ENCODE results near the gene CIDEC. TPM values are rescaled to one million over a fixed set of nuclear protein-coding genes. Genes with fewer than 3 reads are reported as not detected.
A peak's percentile ranks its signal among the peaks of the same experiment; 100 is the strongest.

The CIDEC gene, protein sequence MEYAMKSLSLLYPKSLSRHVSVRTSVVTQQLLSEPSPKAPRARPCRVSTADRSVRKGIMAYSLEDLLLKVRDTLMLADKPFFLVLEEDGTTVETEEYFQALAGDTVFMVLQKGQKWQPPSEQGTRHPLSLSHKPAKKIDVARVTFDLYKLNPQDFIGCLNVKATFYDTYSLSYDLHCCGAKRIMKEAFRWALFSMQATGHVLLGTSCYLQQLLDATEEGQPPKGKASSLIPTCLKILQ
- total RNA-seq (2013) = not detected
- polyA plus RNA-seq (under 1 TPM in 1 of 3 donors, not detected in 2; 0.08 TPM), polyA minus RNA-seq (not detected in 2 replicates), total RNA-seq (0 to 1.4 (median 0) reads per million in 11 experiments)

GRCh38 chr3:9879830-9880549 is at the start of gene CIDEC:
Gene CIDEC, minus strand, starts transcription at chr3:9880253. Its CDS starts 1,767 bp downstream, at chr3:9878486.
- H3K4me1 Mint-ChIP-seq = no peaks in the 10 kb centered on the region
- H3K36me3 Mint-ChIP-seq = no peaks in the 10 kb centered on the region
- Histone ChIP-seq H2AFZ (ENCODE audit: insufficient read depth, low read depth, low read length, poor library complexity, severe bottlenecking) (no peak within 1 kb of the TSS), H3K9me3 (replicated peaks in 1 of 2; ENCODE audit: control insufficient read depth in 1 of 2, insufficient read depth in 1 of 2, low read length in 2 of 2) (no peaks in the 10 kb centered on the region), H3K4me2 (replicated peaks; ENCODE audit: extremely low read depth, low read length, poor library complexity, severe bottlenecking) (no peak within 1 kb of the TSS), H3K27ac (ENCODE audit: low read depth in 1 of 2, low read length in 2 of 2) (no peak within 1 kb of the TSS), H3K9ac (ENCODE audit: insufficient read depth, low read length, poor library complexity, severe bottlenecking) (no peak within 1 kb of the TSS), H3K27me3 (ENCODE audit: control insufficient read depth in 2 of 2, insufficient read depth in 2 of 2, low read length in 2 of 2) (no peaks in the 10 kb centered on the region), H3K79me2 (ENCODE audit: insufficient read depth, low read length) (no peaks in the 10 kb centered on the region), H3K4me1 (ENCODE audit: control insufficient read depth in 1 of 2, insufficient read depth in 2 of 2, low read length in 2 of 2) (no peaks in the 10 kb centered on the region), H3K36me3 (replicated peaks in 1 of 2; ENCODE audit: control insufficient read depth in 1 of 2, insufficient read depth in 2 of 2, low read length in 2 of 2) (no peaks in the 10 kb centered on the region), H3K4me3 (replicated peaks in 1 of 3; ENCODE audit: low read depth in 2 of 3, low read length in 3 of 3) (no peak within 1 kb of the TSS), H4K20me1 (ENCODE audit: insufficient read depth, low read length) (no peaks in the 10 kb centered on the region)
- no peak for DNase-seq
- H3K4me3 Mint-ChIP-seq = peak within 1 kb of the TSS in 1 of 2 donors; percentile 31
- TF ChIP-seq CTCF (IDR thresholded peaks at IDR 0.05) = no peak
- 84% methylated on average over 5 of the region's 7 CpGs for WGBS (ENCODE audit: insufficient coverage)
- intact Hi-C loops (cut with micrococcal nuclease) = no loop called here
- H3K9me3 Mint-ChIP-seq = peaks cover 0 to 3% (median 0%) of the 10 kb centered on the region in 7 donors
- H3K27me3 Mint-ChIP-seq (ENCODE audit: low read depth in 3 of 3) = peaks cover 2 to 3% (median 3%) of the 10 kb centered on the region in 3 donors
- H3K27ac Mint-ChIP-seq = no peak within 1 kb of the TSS

DNA sequence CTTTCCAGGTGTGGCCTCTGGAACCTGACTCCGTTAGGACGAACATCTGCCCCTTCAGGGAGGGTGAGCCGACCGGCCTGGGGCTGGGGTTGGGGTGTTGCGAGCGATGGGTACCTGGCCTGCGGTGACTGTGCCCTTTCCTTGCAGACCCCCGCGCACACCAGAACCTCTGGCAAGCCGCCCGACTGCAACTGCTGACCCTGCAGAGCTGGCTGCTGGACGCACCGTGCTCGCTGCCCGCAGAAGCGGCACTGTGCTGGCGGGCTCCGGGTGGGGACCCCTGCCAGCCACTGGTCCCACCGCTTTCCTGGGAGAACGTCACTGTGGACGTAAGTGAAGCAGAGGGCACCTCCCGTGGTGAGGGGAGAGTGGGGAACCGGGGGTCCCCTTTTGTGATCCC is 48.1 kb upstream of the CIDEC start:
- no peaks in the 10 kb centered on the region for H3K9me3 Mint-ChIP-seq
- no peaks in the 10 kb centered on the region for H3K27me3 ChIP-seq (ENCODE audit: control insufficient read depth in 2 of 2, insufficient read depth in 2 of 2, low read length in 2 of 2)
- H3K4me2 ChIP-seq (replicated peaks; ENCODE audit: extremely low read depth, low read length, poor library complexity, severe bottlenecking) = no peak overlapping the region
- no peaks in the 10 kb centered on the region for H4K20me1 ChIP-seq (ENCODE audit: insufficient read depth, low read length)
- H3K4me3 ChIP-seq (replicated peaks in 1 of 3; ENCODE audit: low read depth in 2 of 3, low read length in 3 of 3) = no peak overlapping the region
- H3K4me1 Mint-ChIP-seq = peaks cover 9% of the 10 kb centered on the region
- no peaks in the 10 kb centered on the region for H3K9me3 ChIP-seq (replicated peaks in 1 of 2; ENCODE audit: control insufficient read depth in 1 of 2, insufficient read depth in 1 of 2, low read length in 2 of 2)
- H3K27ac ChIP-seq (ENCODE audit: low read depth in 1 of 2, low read length in 2 of 2) = no peak overlapping the region
- H3K36me3 ChIP-seq (replicated peaks in 1 of 2; ENCODE audit: control insufficient read depth in 1 of 2, insufficient read depth in 2 of 2, low read length in 2 of 2) = peaks cover 0 to 2% of the 10 kb centered on the region in 2 donors
- no peak overlapping the region for H3K9ac ChIP-seq (ENCODE audit: insufficient read depth, low read length, poor library complexity, severe bottlenecking)
- intact Hi-C loops (cut with micrococcal nuclease) = no loop called here
- WGBS (ENCODE audit: insufficient coverage) = 96% methylated on average over 17 of the region's 23 CpGs
- peak overlapping the region in 1 of 7 donors; percentile 30 for H3K27ac Mint-ChIP-seq
- TF ChIP-seq CTCF (IDR thresholded peaks at IDR 0.05) = no peak
- no peaks in the 10 kb centered on the region for H3K79me2 ChIP-seq (ENCODE audit: insufficient read depth, low read length)
- no peak overlapping the region for H3K4me3 Mint-ChIP-seq
- H3K36me3 Mint-ChIP-seq = peaks cover 0 to 8% of the 10 kb centered on the region in 2 donors
- no peak for DNase-seq
- peaks cover 0 to 2% (median 1%) of the 10 kb centered on the region in 3 donors for H3K27me3 Mint-ChIP-seq (ENCODE audit: low read depth in 3 of 3)
- peaks cover 10 to 11% of the 10 kb centered on the region in 2 donors for H3K4me1 ChIP-seq (ENCODE audit: control insufficient read depth in 1 of 2, insufficient read depth in 2 of 2, low read length in 2 of 2)
- H2AFZ ChIP-seq (ENCODE audit: insufficient read depth, low read depth, low read length, poor library complexity, severe bottlenecking) = no peak overlapping the region

Data from CD14-positive monocyte (primary cell).